BE2C (cell line): Measurements from ENCODE around the gene MIPOL1.

ENCODE experiments used
- DNase-seq: peaks from one replicate; pipeline ENCODE4 v3.0.0-alpha.2; 2020
- H3K27me3 ChIP-seq: fragments of 250-450 bp; sonication (Bioruptor Pico); 2 replicates; pipeline ENCODE4 v1.5.1; 2020; ENCODE audit warnings: mild to moderate bottlenecking
- H3K36me3 ChIP-seq: fragments of 250-450 bp; sonication (Bioruptor Pico); 2 replicates; pipeline ENCODE4 v1.5.1; 2020; ENCODE audit warnings: mild to moderate bottlenecking
- H3K4me1 ChIP-seq: fragments of 250-450 bp; sonication (Bioruptor Pico); 2 replicates; pipeline ENCODE4 v1.5.1; 2020
- H3K4me3 ChIP-seq: 2 replicates; pipeline ENCODE4 v1.5.1; 2011; ENCODE audit warnings: low read depth, low read length
- H3K9me3 ChIP-seq: fragments of 250-450 bp; sonication (Bioruptor Pico); 2 replicates; pipeline ENCODE4 v1.5.1; 2020
- TF ChIP-seq, protein P1 (sequence below): IDR thresholded peaks from 2 replicates; pipeline ENCODE4 v1.5.1; 2012; ENCODE audit warnings: mild to moderate bottlenecking, low read depth, low read length

The MIPOL1 gene

DNA sequence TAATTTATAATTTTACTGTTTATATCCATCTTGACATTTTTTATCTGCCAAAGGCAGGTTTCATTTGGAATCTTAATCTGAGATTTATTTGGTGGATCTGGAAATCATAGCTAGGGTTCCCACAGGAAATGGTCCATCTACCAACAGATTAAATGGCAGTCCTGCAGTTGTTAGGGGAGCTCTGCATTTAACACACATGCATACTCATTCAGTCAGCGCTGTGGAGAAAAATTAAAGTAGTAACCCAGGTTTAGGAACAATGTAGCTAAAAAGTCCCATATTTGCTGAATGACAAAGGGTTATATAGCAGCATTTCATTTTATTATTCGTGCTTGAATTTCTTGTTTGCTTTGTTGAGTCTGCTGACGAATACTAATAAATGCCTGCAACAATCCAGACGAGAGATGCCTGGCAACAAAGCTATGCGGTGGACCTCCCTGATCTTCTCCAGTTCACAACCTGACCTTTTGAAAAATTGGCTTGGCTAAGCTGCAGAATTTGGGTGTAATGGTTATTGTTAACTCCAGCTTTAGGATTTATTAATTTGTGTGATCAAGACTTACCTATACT is 59.8 kb downstream of the MIPOL1 start:
- Histone ChIP-seq H3K27me3 (0 out of 2 replicates have a peak, but pooled peaks cover 2% of the 10 kb centered on the region), H3K9me3 (no peaks in the 10 kb centered on the region), H3K4me3 (no peak overlapping the region), H3K4me1 (no peaks in the 10 kb centered on the region), H3K36me3 (no peaks in the 10 kb centered on the region)
- DNase-seq = no peak
- TF ChIP-seq, protein P1, sequence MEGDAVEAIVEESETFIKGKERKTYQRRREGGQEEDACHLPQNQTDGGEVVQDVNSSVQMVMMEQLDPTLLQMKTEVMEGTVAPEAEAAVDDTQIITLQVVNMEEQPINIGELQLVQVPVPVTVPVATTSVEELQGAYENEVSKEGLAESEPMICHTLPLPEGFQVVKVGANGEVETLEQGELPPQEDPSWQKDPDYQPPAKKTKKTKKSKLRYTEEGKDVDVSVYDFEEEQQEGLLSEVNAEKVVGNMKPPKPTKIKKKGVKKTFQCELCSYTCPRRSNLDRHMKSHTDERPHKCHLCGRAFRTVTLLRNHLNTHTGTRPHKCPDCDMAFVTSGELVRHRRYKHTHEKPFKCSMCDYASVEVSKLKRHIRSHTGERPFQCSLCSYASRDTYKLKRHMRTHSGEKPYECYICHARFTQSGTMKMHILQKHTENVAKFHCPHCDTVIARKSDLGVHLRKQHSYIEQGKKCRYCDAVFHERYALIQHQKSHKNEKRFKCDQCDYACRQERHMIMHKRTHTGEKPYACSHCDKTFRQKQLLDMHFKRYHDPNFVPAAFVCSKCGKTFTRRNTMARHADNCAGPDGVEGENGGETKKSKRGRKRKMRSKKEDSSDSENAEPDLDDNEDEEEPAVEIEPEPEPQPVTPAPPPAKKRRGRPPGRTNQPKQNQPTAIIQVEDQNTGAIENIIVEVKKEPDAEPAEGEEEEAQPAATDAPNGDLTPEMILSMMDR = no peak

DNA sequence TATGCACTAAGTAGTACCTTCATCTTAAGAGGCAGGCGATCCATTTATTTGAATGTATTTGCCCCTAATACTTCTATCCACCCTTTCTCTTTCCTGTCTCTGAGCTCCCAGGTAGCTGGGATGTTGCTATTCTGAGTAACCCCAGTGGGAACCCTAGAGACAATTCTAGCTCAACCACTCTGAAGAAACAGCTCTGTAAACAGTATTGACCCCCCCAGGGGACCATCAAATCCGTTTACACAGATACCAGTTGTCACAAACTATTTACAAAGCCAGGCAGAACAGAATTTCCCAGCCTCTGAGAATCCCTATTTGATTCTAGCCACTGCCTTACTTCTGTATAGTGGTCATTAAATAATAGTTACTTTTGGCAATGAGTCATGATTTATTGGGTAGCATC is 64.9 kb downstream of the MIPOL1 start:
- TF ChIP-seq, protein P1 = no peak
- DNase-seq = no peak
- Histone ChIP-seq H3K4me1 (no peaks in the 10 kb centered on the region), H3K27me3 (peaks cover 3% of the 10 kb centered on the region; the same call in 1 of the 2 replicates), H3K36me3 (no peaks in the 10 kb centered on the region), H3K9me3 (no peaks in the 10 kb centered on the region), H3K4me3 (no peak overlapping the region)

DNA sequence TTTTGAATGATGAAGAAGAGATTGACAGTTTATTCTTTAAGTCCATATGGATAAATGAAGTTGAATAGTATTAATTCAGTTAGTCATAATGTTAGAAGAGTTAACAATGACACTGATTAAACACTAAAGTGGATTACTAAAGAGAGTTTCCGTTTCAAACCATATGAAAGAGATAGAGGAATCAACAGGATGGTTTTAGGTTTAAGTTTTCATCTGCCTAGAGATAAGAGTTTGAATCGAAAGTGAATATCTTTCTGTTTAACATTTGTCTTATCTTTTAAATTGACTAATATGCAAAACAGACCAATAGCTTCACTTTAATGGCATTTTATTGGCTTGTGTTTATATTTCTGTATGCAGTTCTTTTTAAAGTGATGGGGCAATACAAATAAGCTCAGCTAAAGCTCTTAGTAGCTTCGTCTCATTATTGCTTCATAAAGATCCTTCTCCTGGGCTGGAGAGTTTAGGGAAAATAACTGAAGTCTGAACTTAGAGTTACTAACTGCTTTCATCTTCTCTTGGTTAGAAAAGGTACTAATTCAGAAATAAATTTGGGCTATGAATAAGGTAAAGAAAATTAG is 66.0 kb downstream of the MIPOL1 start:
- TF ChIP-seq, protein P1 = no peak
- DNase-seq = no peak
- H3K4me1 ChIP-seq = no peaks in the 10 kb centered on the region
- no peaks in the 10 kb centered on the region for H3K36me3 ChIP-seq
- H3K4me3 ChIP-seq = no peak overlapping the region
- no peaks in the 10 kb centered on the region for H3K9me3 ChIP-seq
- H3K27me3 ChIP-seq = peaks cover 3% of the 10 kb centered on the region; the same call in 1 of the 2 replicates

DNA sequence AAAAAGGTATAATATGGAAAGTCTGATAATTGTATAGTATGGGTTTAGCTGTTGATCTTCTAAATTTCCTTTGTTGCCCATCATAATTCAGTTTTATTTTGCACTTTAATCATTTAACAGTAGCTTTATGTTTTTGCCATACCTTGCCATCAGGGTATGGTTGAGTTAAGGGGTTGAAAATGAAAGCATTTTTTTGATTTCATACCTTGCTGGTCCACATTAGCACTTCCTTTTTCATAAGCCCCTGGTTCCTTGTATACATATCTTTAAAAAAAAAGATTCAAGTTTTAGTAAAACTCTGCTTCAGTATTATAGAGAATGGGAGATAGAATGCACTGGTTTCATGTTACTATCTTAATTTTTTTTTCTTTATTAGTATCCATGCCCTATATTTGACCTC is 71.1 kb downstream of the MIPOL1 start:
- no peaks in the 10 kb centered on the region for H3K9me3 ChIP-seq
- no peaks in the 10 kb centered on the region for H3K4me1 ChIP-seq
- H3K36me3 ChIP-seq = no peaks in the 10 kb centered on the region
- TF ChIP-seq, protein P1 = no peak
- no peak overlapping the region for H3K4me3 ChIP-seq
- H3K27me3 ChIP-seq = peaks cover 3% of the 10 kb centered on the region; the same call in 1 of the 2 replicates
- DNase-seq = no peak

DNA sequence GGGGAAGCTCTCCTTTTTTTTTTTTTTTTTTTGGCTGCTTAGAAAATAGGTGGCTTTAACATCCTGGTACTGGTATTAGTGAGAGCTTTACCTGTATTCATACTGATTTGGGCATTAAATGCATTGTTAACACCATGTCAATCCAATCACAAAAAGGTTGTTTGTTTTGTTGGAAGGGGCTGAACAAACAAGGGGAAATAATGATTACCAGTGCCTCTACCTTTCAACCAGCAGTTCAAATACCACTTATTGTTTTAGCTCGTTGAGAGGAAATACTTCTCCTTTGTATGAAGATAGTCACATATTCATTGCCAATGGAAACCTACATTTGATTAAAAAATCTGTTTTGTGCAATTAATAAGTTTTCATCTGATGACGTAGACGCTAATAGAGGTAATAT is 72.9 kb downstream of the MIPOL1 start:
- no peaks in the 10 kb centered on the region for H3K4me1 ChIP-seq
- TF ChIP-seq, protein P1 = no peak
- no peaks in the 10 kb centered on the region for H3K36me3 ChIP-seq
- no peak overlapping the region for H3K4me3 ChIP-seq
- no peaks in the 10 kb centered on the region for H3K27me3 ChIP-seq
- no peak for DNase-seq
- no peaks in the 10 kb centered on the region for H3K9me3 ChIP-seq

DNA sequence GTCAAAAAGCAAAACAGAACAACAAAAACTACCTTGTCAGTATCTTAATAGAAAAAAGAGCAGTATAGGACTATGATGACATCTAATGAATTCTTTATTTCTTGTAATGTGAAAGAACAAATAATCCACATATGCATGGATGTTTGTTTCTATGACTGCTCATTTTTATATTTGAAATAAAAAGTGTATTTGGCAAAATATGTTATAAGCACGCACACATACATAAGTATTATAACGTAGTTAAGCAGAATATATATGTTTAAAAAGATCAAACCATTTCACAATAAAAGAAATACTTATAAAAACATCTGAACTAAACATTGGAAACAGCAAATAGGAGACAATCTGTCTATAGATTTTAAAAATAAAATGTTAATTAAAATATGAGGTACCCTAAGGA is 74.8 kb downstream of the MIPOL1 start:
- Histone ChIP-seq H3K9me3 (no peaks in the 10 kb centered on the region), H3K36me3 (no peaks in the 10 kb centered on the region), H3K27me3 (no peaks in the 10 kb centered on the region), H3K4me3 (no peak overlapping the region), H3K4me1 (no peaks in the 10 kb centered on the region)
- TF ChIP-seq, protein P1 = no peak
- DNase-seq = no peak
